Activated naive CD8-positive, alpha-beta T cell treated with anti-CD3 and anti-CD28 coated beads, Interleukin-2, amount 10 ng/mL, durations not matched to agents 7 days and 5 days (primary cell): Measurements from ENCODE around the gene TTC9. TPM values are rescaled to one million over a fixed set of nuclear protein-coding genes. Genes with fewer than 3 reads are reported as not detected.

ENCODE experiments used
- ATAC-seq: fragments of 150-1000 bp; cut with Tn5 transposase; one replicate; pipeline ENCODE4 v1.10.0; 2021; ENCODE audit warnings: low read depth, moderate library complexity
- POLR2A ChIA-PET: fragments of 350-600 bp; sonication (Branson Sonifier 250); formaldehyde crosslinking; loops from one replicate; lab custom pipeline; 2021; ENCODE audit warnings: antibody characterized with exemption; lab: Charles Lee
- DNase-seq: peaks from one replicate; pipeline ENCODE4 v3.0.0; 2021
- H3K27ac Mint-ChIP-seq: one replicate; pipeline ENCODE4 v1.8.0; 2022; ENCODE audit warnings: mild to moderate bottlenecking, mixed read lengths
- H3K27me3 Mint-ChIP-seq: one replicate; pipeline ENCODE4 v1.8.0; 2022; ENCODE audit warnings: mild to moderate bottlenecking, moderate library complexity, mixed read lengths
- H3K36me3 Mint-ChIP-seq: one replicate; pipeline ENCODE4 v1.8.0; 2021; ENCODE audit warnings: mild to moderate bottlenecking, mixed read lengths
- H3K4me1 Mint-ChIP-seq: one replicate; pipeline ENCODE4 v1.8.0; 2021; ENCODE audit warnings: mixed read lengths
- H3K4me3 Mint-ChIP-seq: one replicate; pipeline ENCODE4 v1.8.0; 2022; ENCODE audit warnings: mild to moderate bottlenecking, moderate library complexity, mixed read lengths
- H3K9me3 Mint-ChIP-seq: one replicate; pipeline ENCODE4 v1.8.0; 2021; ENCODE audit warnings: mixed read lengths
- total RNA-seq, 2 experiments: library from RNA; stranded (reverse); gene quantifications; one replicate each; pipeline ENCODE4 v1.2.3, GENCODE V29; 2021

Gene TTC9
- total RNA-seq, 2 experiments from 2014 or later: 16.6 to 17.2 TPM

DNA sequence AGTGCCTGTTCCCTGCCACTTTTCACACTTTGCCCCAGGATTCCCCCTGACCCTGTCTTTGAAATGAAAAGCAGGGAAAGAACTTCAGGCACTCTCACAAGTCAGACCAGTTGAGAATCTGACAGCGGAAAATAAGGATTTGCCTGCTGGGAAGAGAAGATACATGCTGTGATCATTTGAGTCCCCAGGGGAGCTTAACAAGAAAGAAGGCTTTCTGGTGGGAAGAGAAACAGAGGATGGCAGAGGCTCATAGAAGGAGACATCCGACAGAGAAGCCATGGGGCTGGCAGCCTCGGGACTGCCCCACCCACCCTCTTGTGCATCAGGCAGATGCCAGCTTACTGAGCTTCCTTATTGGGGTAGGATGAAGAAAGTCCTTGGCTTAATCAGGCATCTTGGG is 11.9 kb downstream of the TTC9 start:
- peaks cover 56% of the 10 kb centered on the region for H3K4me1 Mint-ChIP-seq
- ATAC-seq (no peak), DNase-seq (no peak)
- peak overlapping the region; percentile 11 for H3K4me3 Mint-ChIP-seq
- POLR2A ChIA-PET: interaction anchor here (11.8 kb wide), 1 partner anchor 10 kb away, joined by 176 read pairs; the partner anchor contains the start of gene TTC9
- H3K9me3 Mint-ChIP-seq: no peaks in the 10 kb centered on the region
- peak overlapping the region; percentile 88 for H3K27ac Mint-ChIP-seq
- H3K27me3 Mint-ChIP-seq: no peaks in the 10 kb centered on the region
- peaks cover 45% of the 10 kb centered on the region for H3K36me3 Mint-ChIP-seq

DNA sequence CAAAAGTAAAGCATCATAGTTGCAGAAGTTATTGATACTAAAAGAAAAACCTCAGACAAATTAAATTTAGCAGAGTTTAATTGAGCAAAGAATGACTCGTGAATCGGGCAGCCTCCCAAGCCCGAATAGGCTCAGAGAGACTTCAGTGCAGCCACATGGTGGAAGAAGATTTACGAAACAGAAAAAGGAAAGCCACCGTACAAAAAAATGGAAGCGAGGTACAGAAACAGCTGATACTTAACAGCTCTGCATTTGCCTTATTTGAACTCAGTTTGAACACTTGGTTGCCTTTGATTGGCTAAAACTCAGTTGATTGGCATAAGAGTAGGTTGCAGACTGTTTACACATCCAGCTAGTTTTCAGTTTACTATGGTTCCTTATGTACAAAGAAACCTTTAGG is 12.9 kb downstream of the TTC9 start:
- no peak for DNase-seq

GRCh38 chr14:70655110-70655826 is 13.6 kb downstream of the TTC9 start:
- ATAC-seq: peak; percentile 85
- DNase-seq: peak; percentile 61
- Mint-ChIP-seq H3K4me3 (peak overlapping the region; percentile 87), H3K27ac (peak overlapping the region; percentile 98), H3K9me3 (no peaks in the 10 kb centered on the region), H3K4me1 (peaks cover 71% of the 10 kb centered on the region), H3K27me3 (no peaks in the 10 kb centered on the region), H3K36me3 (peaks cover 32% of the 10 kb centered on the region)
- POLR2A ChIA-PET: interaction anchor here (0.7 to 11.8 kb wide), 8 partner anchors 8 to 233 kb away, joined by 3 to 176 read pairs (median 3); partner anchors contain the start of genes MAP3K9 and TTC9

More for the DNA sequence above, 12.9 kb downstream of the TTC9 start:
- POLR2A ChIA-PET: interaction anchor here (0.7 to 11.8 kb wide), 7 partner anchors 9 to 234 kb away, joined by 3 to 176 read pairs (median 3); partner anchors contain the start of genes MAP3K9 and TTC9
- Mint-ChIP-seq H3K4me1 (peaks cover 64% of the 10 kb centered on the region), H3K4me3 (peak overlapping the region; percentile 87), H3K36me3 (peaks cover 36% of the 10 kb centered on the region), H3K9me3 (no peaks in the 10 kb centered on the region), H3K27ac (peak overlapping the region; percentile 98), H3K27me3 (no peaks in the 10 kb centered on the region)
- ATAC-seq: peak; percentile 38

DNA sequence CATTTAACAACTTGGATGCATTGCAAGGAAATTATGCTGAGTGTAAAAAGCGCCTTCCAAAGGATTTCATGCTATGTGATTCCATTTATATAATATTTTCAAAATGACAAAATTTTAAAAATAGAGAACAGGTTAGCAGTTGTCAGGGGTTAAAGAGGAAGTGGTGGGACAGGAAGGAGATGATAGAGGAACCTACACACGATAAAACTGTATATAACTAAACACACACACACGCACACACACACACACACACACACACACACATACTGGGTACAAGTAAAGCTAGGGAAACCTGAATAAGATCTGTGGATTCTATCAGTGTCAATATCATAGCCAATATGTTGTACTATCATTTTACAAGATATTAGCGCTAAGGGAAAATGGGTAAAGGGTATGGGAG is 17.2 kb downstream of the TTC9 start:
- POLR2A ChIA-PET: interaction anchor here (0.5 to 11.8 kb wide), 5 partner anchors 15 to 1056 kb away, joined by 3 to 176 read pairs (median 5); partner anchors contain the start of genes MAP3K9 and TTC9
- Mint-ChIP-seq H3K27ac (peak overlapping the region; percentile 86), H3K4me1 (peaks cover 82% of the 10 kb centered on the region), H3K4me3 (peak overlapping the region; percentile 71), H3K27me3 (no peaks in the 10 kb centered on the region), H3K9me3 (no peaks in the 10 kb centered on the region), H3K36me3 (peaks cover 23% of the 10 kb centered on the region)
- DNase-seq (no peak), ATAC-seq (peak; percentile 28)

DNA sequence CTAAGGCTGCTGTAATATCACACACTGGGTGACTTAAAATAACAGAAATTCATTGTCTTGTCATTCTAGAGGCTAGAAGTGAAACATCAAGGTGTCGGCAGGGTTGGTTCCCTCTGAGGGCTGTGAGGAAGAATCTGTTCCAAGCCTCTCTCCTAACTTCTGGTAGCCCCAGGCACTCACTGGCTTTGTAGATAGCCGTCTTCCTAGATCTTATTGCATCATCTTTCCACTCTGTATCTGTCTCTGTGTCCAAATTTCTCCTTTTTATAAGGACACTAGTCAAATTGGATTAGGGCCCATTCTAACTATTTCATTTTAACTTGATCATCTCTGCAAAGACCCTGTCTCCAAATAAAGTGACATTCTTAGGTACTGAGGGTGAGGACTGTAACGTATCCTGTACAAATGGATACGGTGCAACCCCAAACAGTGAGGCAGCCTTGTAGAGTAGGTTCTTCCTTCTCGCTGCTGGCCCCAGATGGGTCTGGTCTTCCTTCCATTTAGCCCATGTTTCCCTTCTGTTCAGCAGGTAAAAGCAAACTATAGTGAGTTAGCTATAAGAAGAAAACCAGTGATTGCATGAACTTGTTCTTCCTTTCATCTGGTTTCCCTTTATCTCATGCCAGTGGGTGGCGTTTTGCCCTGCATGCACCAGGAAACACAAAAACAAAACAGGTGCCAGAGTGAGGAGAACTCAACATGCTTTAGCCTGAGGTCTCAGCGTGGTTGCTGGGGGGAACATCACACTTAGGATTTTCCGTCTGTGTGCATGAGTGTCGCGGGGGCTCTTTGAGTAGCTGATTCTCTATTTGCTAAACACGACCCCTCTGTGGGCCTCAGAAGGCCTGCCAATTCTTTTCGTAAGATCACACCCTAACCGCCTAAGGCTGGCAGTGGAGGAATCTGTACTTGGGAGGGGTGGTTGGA is 19.5 kb downstream of the TTC9 start:
- DNase-seq: peak; percentile 41

DNA sequence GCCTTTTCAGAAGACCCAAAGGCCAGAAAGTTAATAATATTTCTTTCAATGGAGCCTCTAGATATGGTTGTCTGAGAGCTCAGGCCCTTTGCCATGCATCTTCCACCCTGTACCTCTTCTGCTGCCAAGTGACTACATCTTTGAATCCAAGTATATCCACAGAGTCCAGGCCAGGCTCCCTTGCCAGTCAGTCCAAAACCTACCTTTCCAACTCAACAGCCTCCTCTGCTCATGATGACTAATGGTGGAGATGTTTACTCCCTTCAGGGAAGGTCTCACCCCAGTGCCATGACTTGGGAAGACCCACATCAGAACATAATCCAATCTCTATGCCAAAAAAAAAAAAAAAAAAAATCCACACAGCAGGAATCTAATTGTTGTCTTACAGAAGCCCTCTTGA is 20.4 kb downstream of the TTC9 start:
- no peak for ATAC-seq
- Mint-ChIP-seq H3K4me3 (peak overlapping the region; percentile 76), H3K36me3 (peaks cover 24% of the 10 kb centered on the region), H3K27me3 (no peaks in the 10 kb centered on the region), H3K27ac (peak overlapping the region; percentile 86), H3K9me3 (no peaks in the 10 kb centered on the region), H3K4me1 (peaks cover 71% of the 10 kb centered on the region)
- POLR2A ChIA-PET: interaction anchor here (0.8 to 11.8 kb wide), 2 partner anchors 18 to 85 kb away, joined by 7 to 176 read pairs; partner anchors contain the start of gene TTC9
- DNase-seq: no peak

More for the DNA sequence above, 19.5 kb downstream of the TTC9 start:
- Mint-ChIP-seq H3K27me3 (no peaks in the 10 kb centered on the region), H3K4me3 (peak overlapping the region; percentile 76), H3K4me1 (peaks cover 78% of the 10 kb centered on the region), H3K36me3 (peaks cover 22% of the 10 kb centered on the region), H3K9me3 (no peaks in the 10 kb centered on the region), H3K27ac (peak overlapping the region; percentile 86)
- POLR2A ChIA-PET: interaction anchor here (0.8 to 11.8 kb wide), 2 partner anchors 17 to 86 kb away, joined by 7 to 176 read pairs; partner anchors contain the start of gene TTC9
- peak; percentile 55 for ATAC-seq

- H3K4me3 Mint-ChIP-seq: no peak overlapping the region
- H3K27me3 Mint-ChIP-seq: no peaks in the 10 kb centered on the region
- POLR2A ChIA-PET: interaction anchor here (11.8 kb wide), 1 partner anchor 19 kb away, joined by 176 read pairs; the partner anchor contains the start of gene TTC9
- peaks cover 26% of the 10 kb centered on the region for H3K36me3 Mint-ChIP-seq
- H3K4me1 Mint-ChIP-seq: peaks cover 66% of the 10 kb centered on the region
- no peak for ATAC-seq
- DNase-seq: no peak
- H3K27ac Mint-ChIP-seq: peak overlapping the region; percentile 58
- H3K9me3 Mint-ChIP-seq: no peaks in the 10 kb centered on the region
Measured at GRCh38 chr14:70662816-70663215, 21.1 kb downstream of the TTC9 start.

DNA sequence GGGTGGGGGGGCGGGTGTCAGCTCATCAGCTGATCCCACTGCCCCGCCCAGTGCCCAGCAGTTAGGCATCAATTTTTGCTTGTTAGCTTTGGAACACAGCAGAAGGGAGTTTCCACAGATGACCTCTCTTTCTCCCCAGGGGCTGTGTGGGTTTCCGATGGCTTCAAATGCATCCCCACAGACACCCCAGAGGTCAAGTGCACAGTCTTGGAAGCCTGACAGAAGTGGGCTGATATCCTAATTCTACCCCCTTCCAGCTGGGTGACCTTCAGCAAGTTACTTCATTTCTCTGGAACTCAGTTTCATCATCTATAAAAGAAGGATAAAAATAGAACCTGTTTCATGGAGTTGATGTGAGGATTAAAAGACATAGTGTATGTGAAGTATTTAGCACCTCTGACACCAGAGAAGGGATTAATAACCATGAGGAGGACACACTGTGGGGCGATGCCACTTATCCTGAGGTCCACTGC is 22.0 kb downstream of the TTC9 start:
- Mint-ChIP-seq H3K9me3 (no peaks in the 10 kb centered on the region), H3K27me3 (no peaks in the 10 kb centered on the region), H3K4me1 (peaks cover 60% of the 10 kb centered on the region), H3K4me3 (no peak overlapping the region), H3K27ac (no peak overlapping the region), H3K36me3 (peaks cover 31% of the 10 kb centered on the region)
- DNase-seq: no peak
- no peak for ATAC-seq
- POLR2A ChIA-PET: interaction anchor here (0.6 to 11.8 kb wide), 2 partner anchors 9 to 20 kb away, joined by 3 to 176 read pairs; partner anchors contain the start of gene TTC9

DNA sequence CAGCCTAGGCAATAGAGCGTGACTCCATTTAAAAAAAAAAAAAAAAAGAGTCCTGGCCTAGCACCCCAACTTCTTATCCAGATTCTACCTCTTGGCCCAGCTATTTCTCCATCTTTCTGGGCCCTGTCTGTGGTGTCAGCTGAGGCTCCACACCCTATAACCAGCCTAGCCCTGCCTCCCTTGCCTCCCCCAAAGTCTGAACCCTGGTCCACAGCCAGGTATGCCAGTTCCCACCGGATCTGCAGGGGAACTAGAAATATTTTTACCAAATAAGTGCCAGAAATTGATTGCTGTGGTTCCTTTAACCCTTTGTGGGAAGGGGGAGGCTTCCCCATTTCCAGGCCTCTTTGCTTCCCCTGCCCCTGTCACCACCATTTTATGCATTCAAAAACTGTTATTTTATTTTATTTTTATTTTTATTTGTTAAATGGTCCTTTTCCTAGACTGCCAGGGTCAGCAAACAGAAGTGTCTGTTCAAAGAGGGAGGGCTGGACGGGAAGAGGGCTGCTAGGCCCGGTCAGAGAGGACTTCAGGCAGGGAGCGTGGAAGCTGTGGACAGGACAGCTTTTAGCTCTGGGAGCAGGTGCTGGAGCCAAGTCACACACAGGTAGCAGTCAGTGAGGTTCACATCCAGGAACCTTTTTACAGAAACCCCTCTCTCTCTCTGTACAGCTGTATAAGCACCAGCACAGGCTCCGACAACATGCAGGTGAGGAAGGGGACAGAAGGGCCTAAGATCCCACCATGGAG is 23.2 kb downstream of the TTC9 start:
- peaks cover 49% of the 10 kb centered on the region for H3K4me1 Mint-ChIP-seq

GRCh38 chr14:70665448-70666360 is 24.0 kb downstream of the TTC9 start:
- H3K9me3 Mint-ChIP-seq: no peaks in the 10 kb centered on the region
- peaks cover 32% of the 10 kb centered on the region for H3K36me3 Mint-ChIP-seq
- peak; percentile 34 for ATAC-seq
- no peak for DNase-seq
- POLR2A ChIA-PET: interaction anchor here (0.7 to 1.3 kb wide), 3 partner anchors 11 to 25 kb away, joined by 3 to 5 read pairs (median 3); no protein-coding TSS in a partner anchor
- peak overlapping the region; percentile 76 for H3K27ac Mint-ChIP-seq
- H3K4me3 Mint-ChIP-seq: peak overlapping the region; percentile 3
- H3K27me3 Mint-ChIP-seq: no peaks in the 10 kb centered on the region
- H3K4me1 Mint-ChIP-seq: peaks cover 41% of the 10 kb centered on the region

More for the DNA sequence above, 23.2 kb downstream of the TTC9 start:
- peaks cover 31% of the 10 kb centered on the region for H3K36me3 Mint-ChIP-seq
- peak overlapping the region; percentile 76 for H3K27ac Mint-ChIP-seq
- H3K27me3 Mint-ChIP-seq: no peaks in the 10 kb centered on the region
- no peak for DNase-seq
- H3K9me3 Mint-ChIP-seq: no peaks in the 10 kb centered on the region
- POLR2A ChIA-PET: interaction anchor here (0.9 to 1.3 kb wide), 2 partner anchors 10 to 24 kb away, joined by 3 to 5 read pairs; no protein-coding TSS in a partner anchor
- H3K4me3 Mint-ChIP-seq: peak overlapping the region; percentile 25
- ATAC-seq: no peak

- Mint-ChIP-seq H3K4me1 (peaks cover 35% of the 10 kb centered on the region), H3K36me3 (peaks cover 38% of the 10 kb centered on the region)
Measured at GRCh38 chr14:70666361-70666686, 24.6 kb downstream of the TTC9 start.

More at GRCh38 chr14:70666361-70666686, 24.6 kb downstream of the TTC9 start:
- Mint-ChIP-seq H3K4me3 (no peak overlapping the region), H3K27me3 (no peaks in the 10 kb centered on the region), H3K9me3 (no peaks in the 10 kb centered on the region), H3K27ac (peak overlapping the region; percentile 76)
- DNase-seq (no peak), ATAC-seq (no peak)
- POLR2A ChIA-PET: interaction anchor here (0.7 kb wide), 1 partner anchor 25 kb away, joined by 3 read pairs; no protein-coding TSS in a partner anchor
